Measurements from ENCODE around the gene EMID1. TPM values are rescaled to one million over a fixed set of nuclear protein-coding genes. Genes with fewer than 3 reads are reported as not detected.

The EMID1 gene
- total RNA-seq, 1 donor from 2014 or later, result 10.4 TPM

DNA sequence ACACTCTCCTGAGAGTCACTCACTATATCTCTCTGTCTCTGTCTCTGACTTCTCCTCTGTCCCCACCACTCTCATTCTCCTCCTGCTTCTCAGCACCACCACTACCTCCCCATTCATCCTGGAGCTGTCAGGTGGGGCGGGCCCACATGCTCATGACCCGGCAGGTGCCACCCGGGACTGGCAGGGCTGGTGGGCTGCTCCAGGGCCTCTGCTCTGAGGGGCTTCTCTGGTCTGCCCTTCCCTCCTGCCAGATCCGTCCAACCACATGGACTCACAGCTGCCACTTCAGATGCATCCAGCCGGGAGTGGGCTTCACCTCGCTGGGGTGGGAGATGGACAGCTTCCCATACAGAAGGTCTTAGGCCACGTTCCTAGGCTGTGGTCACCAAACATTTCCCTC lies 4.8 kb upstream of the EMID1 start:
- H3K4me1 Mint-ChIP-seq, result peaks cover 22% of the 10 kb centered on the region
- H3K36me3 Mint-ChIP-seq (ENCODE audit: low read depth), result no peaks in the 10 kb centered on the region
- H3K27ac Mint-ChIP-seq (ENCODE audit: unreplicated experiment), result no peak overlapping the region
- TF ChIP-seq, protein P1, sequence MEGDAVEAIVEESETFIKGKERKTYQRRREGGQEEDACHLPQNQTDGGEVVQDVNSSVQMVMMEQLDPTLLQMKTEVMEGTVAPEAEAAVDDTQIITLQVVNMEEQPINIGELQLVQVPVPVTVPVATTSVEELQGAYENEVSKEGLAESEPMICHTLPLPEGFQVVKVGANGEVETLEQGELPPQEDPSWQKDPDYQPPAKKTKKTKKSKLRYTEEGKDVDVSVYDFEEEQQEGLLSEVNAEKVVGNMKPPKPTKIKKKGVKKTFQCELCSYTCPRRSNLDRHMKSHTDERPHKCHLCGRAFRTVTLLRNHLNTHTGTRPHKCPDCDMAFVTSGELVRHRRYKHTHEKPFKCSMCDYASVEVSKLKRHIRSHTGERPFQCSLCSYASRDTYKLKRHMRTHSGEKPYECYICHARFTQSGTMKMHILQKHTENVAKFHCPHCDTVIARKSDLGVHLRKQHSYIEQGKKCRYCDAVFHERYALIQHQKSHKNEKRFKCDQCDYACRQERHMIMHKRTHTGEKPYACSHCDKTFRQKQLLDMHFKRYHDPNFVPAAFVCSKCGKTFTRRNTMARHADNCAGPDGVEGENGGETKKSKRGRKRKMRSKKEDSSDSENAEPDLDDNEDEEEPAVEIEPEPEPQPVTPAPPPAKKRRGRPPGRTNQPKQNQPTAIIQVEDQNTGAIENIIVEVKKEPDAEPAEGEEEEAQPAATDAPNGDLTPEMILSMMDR (conservative IDR thresholded peaks at IDR 0.05), result no peak
- H3K4me3 Mint-ChIP-seq, result peak overlapping the region; percentile 45
- H3K27me3 Mint-ChIP-seq (ENCODE audit: low read depth), result peaks cover 8% of the 10 kb centered on the region
- DNase-seq (ENCODE audit: low read depth, low spot score), result no peak
- no peaks in the 10 kb centered on the region for H3K9me3 Mint-ChIP-seq

- peak overlapping the region; percentile 61 for H3K27ac Mint-ChIP-seq (ENCODE audit: unreplicated experiment)
- H3K9me3 Mint-ChIP-seq, result no peaks in the 10 kb centered on the region
- peaks cover 23% of the 10 kb centered on the region for H3K4me1 Mint-ChIP-seq
- H3K36me3 Mint-ChIP-seq (ENCODE audit: low read depth), result no peaks in the 10 kb centered on the region
- no peak for DNase-seq (ENCODE audit: low read depth, low spot score)
- TF ChIP-seq, protein P1 (conservative IDR thresholded peaks at IDR 0.05), result no peak
- H3K27me3 Mint-ChIP-seq (ENCODE audit: low read depth), result peaks cover 14% of the 10 kb centered on the region
- H3K4me3 Mint-ChIP-seq, result no peak overlapping the region
Measured at GRCh38 chr22:29201782-29202181, 3.9 kb upstream of the EMID1 start.

DNA sequence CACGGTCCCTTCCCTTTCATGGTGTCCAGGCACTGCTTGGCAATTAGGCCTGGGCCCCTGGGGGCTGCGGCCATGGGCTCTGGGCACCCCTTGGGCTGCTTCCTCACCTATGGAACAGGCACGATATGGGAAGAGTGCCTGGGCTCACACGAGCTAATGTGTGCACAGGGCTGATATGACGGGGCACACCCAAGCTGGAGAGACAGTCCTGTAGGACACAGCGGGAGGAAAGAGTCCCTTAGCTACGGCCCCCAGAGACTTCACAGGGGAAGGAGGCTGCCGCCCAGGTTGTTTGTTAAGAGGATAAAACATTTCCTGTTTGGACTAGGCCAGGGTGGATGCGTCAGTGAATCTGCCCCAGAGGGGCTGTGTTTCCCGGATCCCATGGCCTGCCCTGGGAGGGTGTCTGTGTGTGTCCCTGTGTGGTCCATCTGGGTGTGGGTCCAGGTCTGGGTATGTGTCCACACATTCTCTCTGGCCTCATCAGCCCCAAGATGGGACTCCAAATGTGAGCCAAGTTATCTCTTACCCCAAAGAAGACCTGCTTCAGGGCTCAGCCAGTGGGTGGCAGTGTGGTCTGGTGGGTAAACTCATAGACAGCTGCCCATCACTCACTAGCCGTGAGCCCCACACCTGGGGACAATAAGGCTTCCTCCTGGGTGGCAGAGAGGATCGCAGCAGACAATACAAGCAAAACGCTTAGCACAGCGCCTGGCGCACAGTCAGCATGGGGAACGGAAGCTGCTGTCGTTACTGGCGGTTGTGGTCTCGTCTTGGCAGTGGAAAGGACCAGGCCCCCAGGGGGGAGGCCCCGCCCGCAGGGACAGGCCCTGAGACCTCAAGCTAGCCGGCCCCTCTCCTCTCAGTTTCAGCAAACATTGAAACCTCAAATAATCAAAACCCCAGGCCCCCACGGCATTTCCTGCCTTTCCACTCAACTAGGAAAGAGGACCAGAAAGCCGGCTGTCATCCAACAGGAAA lies 3.2 kb upstream of the EMID1 start:
- H3K36me3 Mint-ChIP-seq (ENCODE audit: low read depth), result no peaks in the 10 kb centered on the region
- peak overlapping the region; percentile 62 for H3K4me3 Mint-ChIP-seq
- TF ChIP-seq, protein P1 (conservative IDR thresholded peaks at IDR 0.05), result peak; percentile 46
- peak overlapping the region; percentile 61 for H3K27ac Mint-ChIP-seq (ENCODE audit: unreplicated experiment)
- no peaks in the 10 kb centered on the region for H3K9me3 Mint-ChIP-seq
- no peak for DNase-seq (ENCODE audit: low read depth, low spot score)
- H3K27me3 Mint-ChIP-seq (ENCODE audit: low read depth), result peaks cover 15% of the 10 kb centered on the region
- H3K4me1 Mint-ChIP-seq, result peaks cover 30% of the 10 kb centered on the region

DNA sequence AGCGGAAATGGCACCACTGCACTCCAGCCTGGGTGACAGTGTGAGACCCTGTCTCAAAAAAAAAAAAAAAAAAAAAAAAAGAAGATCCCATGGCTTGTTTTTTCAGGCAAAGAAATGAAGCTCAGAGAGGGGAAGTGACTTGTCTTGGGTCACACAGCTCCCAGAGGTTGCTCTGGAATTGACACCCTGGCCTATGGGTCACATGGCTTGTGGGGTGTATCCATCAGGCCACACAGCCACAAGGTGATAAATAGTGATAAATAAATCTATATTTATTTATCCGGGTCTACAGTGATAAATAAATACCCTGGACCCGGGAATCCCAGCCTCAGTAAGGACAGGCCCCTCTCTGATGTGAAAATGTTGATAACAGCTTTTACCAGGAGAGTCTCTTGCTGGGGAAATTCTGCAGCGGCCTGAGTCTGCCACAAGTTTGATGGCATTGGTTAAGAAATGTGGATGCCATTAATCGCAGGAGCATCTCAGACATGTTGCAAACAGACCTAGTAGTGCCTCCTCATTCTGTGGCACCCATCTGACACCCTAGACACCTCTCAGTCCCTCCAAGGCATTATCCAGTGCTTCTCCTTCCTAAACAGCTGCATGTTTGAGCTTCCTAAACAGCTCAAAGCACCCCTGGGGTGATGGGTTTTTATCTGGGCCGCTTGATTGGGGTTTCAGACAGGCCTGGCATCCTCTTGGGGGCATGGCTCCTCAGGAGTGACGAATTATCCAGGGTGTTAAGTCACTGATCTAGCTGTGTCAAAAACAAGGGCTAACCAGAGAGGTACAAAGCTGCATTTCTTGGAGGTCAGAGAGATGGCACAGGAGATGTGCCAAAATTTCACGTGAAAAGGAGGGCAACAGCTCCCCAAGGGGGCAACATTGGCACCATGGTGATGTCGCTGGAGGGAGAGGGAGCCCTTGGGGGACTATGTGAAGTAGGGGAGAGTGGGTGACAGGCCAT lies 1.9 kb upstream of the EMID1 start:
- TF ChIP-seq, protein P1 (conservative IDR thresholded peaks at IDR 0.05), result no peak
- H3K4me3 Mint-ChIP-seq, result peak overlapping the region; percentile 41
- H3K9me3 Mint-ChIP-seq, result no peaks in the 10 kb centered on the region
- no peaks in the 10 kb centered on the region for H3K36me3 Mint-ChIP-seq (ENCODE audit: low read depth)
- peaks cover 39% of the 10 kb centered on the region for H3K4me1 Mint-ChIP-seq
- no peak for DNase-seq (ENCODE audit: low read depth, low spot score)
- no peak overlapping the region for H3K27ac Mint-ChIP-seq (ENCODE audit: unreplicated experiment)
- H3K27me3 Mint-ChIP-seq (ENCODE audit: low read depth), result peaks cover 15% of the 10 kb centered on the region

DNA sequence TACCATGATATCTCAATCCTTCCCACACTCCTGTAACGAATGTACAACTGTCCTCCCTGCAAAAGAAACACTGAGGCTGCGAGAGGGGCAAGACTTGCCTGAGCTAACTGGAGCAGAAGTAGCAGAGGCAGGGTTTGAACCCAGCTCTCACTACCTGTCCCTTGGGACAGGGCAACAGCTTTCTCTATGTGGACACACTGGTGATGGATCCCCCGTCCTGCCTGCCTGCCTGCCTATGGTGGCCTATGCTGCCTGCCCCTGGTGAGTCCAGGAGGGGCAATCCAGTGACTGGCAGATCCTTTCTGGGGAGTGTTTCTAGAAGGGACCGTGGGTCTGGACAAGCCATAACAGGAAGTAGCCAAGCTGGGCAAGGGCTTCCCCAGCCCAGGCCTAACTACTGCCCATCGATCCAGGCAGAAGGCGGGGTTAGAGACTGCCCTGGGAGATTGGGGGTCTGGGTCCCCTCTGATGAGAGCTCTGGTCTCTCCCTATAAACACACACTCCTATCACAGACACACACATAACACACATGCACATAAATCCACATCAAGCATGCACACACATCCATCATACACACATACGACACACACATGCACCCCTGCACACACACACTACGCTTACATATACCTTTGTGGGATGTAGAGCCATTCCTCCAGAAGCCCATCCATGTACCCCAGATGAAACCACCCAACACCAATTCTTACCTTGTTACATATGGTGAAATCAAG lies 1.1 kb upstream of the EMID1 start:
- Mint-ChIP-seq H3K36me3 (ENCODE audit: low read depth) (no peaks in the 10 kb centered on the region), H3K27ac (ENCODE audit: unreplicated experiment) (no peak overlapping the region), H3K4me3 (peak overlapping the region; percentile 80), H3K27me3 (ENCODE audit: low read depth) (peaks cover 15% of the 10 kb centered on the region), H3K9me3 (no peaks in the 10 kb centered on the region), H3K4me1 (peaks cover 42% of the 10 kb centered on the region)
- no peak for DNase-seq (ENCODE audit: low read depth, low spot score)
- TF ChIP-seq, protein P1 (conservative IDR thresholded peaks at IDR 0.05), result no peak
